Activated CD4-positive, alpha-beta T cell treated with anti-CD3 and anti-CD28 coated beads for 36 hours (primary cell): Measurements from ENCODE around the gene COL4A6. TPM values are rescaled to one million over a fixed set of nuclear protein-coding genes. Genes with fewer than 3 reads are reported as not detected.

Experiments used
- ATAC-seq: fragments of 200-7000 bp; cut with Tn5 transposase; one replicate; pipeline ENCODE4 v1.10.0; 2021; ENCODE audit warnings: mild to moderate bottlenecking, moderate library complexity
- CTCF ChIA-PET: fragments of 350-600 bp; sonication (Branson Sonifier 250); formaldehyde crosslinking; loops from one replicate; lab custom pipeline; 2021; ENCODE audit warnings: antibody characterized with exemption; lab: Charles Lee
- POLR2A ChIA-PET: fragments of 350-600 bp; sonication (Branson Sonifier 250); formaldehyde crosslinking; loops from one replicate; lab custom pipeline; 2021; ENCODE audit warnings: antibody characterized with exemption, inconsistent platforms; lab: Charles Lee
- DNase-seq: peaks from one replicate; pipeline ENCODE4 v3.0.0-alpha.2; 2020
- H3K27ac Mint-ChIP-seq: one replicate; pipeline ENCODE4 v1.8.0; 2021; ENCODE audit warnings: mixed read lengths
- H3K27me3 Mint-ChIP-seq: one replicate; pipeline ENCODE4 v1.8.0; 2021; ENCODE audit warnings: mixed read lengths
- H3K36me3 Mint-ChIP-seq: one replicate; pipeline ENCODE4 v1.8.0; 2021; ENCODE audit warnings: low read depth, mixed read lengths
- H3K4me1 Mint-ChIP-seq: one replicate; pipeline ENCODE4 v1.8.0; 2021; ENCODE audit warnings: mixed read lengths
- H3K4me3 Mint-ChIP-seq: one replicate; pipeline ENCODE4 v1.8.0; 2021; ENCODE audit warnings: mild to moderate bottlenecking, moderate library complexity, mixed read lengths
- H3K9me3 Mint-ChIP-seq: one replicate; pipeline ENCODE4 v1.8.0; 2021; ENCODE audit warnings: low read depth, mixed read lengths
- intact Hi-C, 2 experiments: fragments of 100-400 bp; cut with DNase I in 1 of 2; cut with micrococcal nuclease in 1 of 2; formaldehyde crosslinking; loops; one replicate each; pipeline versions ENCODE4 v1.14.2 to v1.15.1; 2022 to 2024; cut with DNase I, micrococcal nuclease
- total RNA-seq, 2 experiments: library from RNA; stranded (reverse); gene quantifications; one replicate each; pipeline ENCODE4 v1.2.3, GENCODE V29; 2021

The COL4A6 gene
- total RNA-seq, 2 experiments from 2014 or later, result not detected

GRCh38 chrX:108163333-108164082 is 274.7 kb downstream of the COL4A6 start:
- Mint-ChIP-seq H3K27me3 (no peaks in the 10 kb centered on the region), H3K4me1 (no peaks in the 10 kb centered on the region), H3K9me3 (no peaks in the 10 kb centered on the region), H3K27ac (no peak overlapping the region), H3K4me3 (no peak overlapping the region), H3K36me3 (no peaks in the 10 kb centered on the region)
- ChIA-PET POLR2A (no interaction called here), CTCF (no interaction called here)
- DNase-seq, result no peak
- intact Hi-C loops, result no loop called here
- no peak for ATAC-seq

- CTCF ChIA-PET, result no interaction called here
- POLR2A ChIA-PET, result no interaction called here
- Mint-ChIP-seq H3K36me3 (no peaks in the 10 kb centered on the region), H3K27ac (no peak overlapping the region), H3K27me3 (no peaks in the 10 kb centered on the region), H3K4me1 (no peaks in the 10 kb centered on the region), H3K9me3 (no peaks in the 10 kb centered on the region), H3K4me3 (no peak overlapping the region)
- intact Hi-C loops, result no loop called here
- DNase-seq (no peak), ATAC-seq (no peak)
Measured at GRCh38 chrX:108162265-108162664, 276.0 kb downstream of the COL4A6 start.

- H3K9me3 Mint-ChIP-seq, result no peaks in the 10 kb centered on the region
- intact Hi-C loops, result no loop called here
Measured at GRCh38 chrX:108160309-108160708, 277.9 kb downstream of the COL4A6 start.

GRCh38 chrX:108159028-108159670 is 279.1 kb downstream of the COL4A6 start:
- no peak overlapping the region for H3K27ac Mint-ChIP-seq
- intact Hi-C loops, result no loop called here
- no peak overlapping the region for H3K4me3 Mint-ChIP-seq
- H3K27me3 Mint-ChIP-seq, result no peaks in the 10 kb centered on the region
- POLR2A ChIA-PET, result no interaction called here
- H3K36me3 Mint-ChIP-seq, result peaks cover 4% of the 10 kb centered on the region
- CTCF ChIA-PET, result no interaction called here
- ATAC-seq, result no peak
- no peaks in the 10 kb centered on the region for H3K4me1 Mint-ChIP-seq
- H3K9me3 Mint-ChIP-seq, result no peaks in the 10 kb centered on the region
- DNase-seq, result no peak

More at GRCh38 chrX:108160309-108160708, 277.9 kb downstream of the COL4A6 start:
- no peak overlapping the region for H3K27ac Mint-ChIP-seq
- ATAC-seq (no peak), DNase-seq (no peak)
- H3K4me1 Mint-ChIP-seq, result no peaks in the 10 kb centered on the region
- no peaks in the 10 kb centered on the region for H3K27me3 Mint-ChIP-seq
- no peaks in the 10 kb centered on the region for H3K36me3 Mint-ChIP-seq
- CTCF ChIA-PET, result no interaction called here
- no peak overlapping the region for H3K4me3 Mint-ChIP-seq
- POLR2A ChIA-PET, result no interaction called here

- Mint-ChIP-seq H3K36me3 (peaks cover 12% of the 10 kb centered on the region), H3K4me1 (no peaks in the 10 kb centered on the region), H3K27ac (no peak overlapping the region), H3K27me3 (no peaks in the 10 kb centered on the region), H3K9me3 (no peaks in the 10 kb centered on the region), H3K4me3 (no peak overlapping the region)
- DNase-seq, result no peak
- intact Hi-C loops, result no loop called here
- CTCF ChIA-PET, result interaction anchor here (0.9 kb wide), 1 partner anchor 13 kb away, joined by 3 read pairs; no protein-coding TSS in a partner anchor
- ATAC-seq, result no peak
- POLR2A ChIA-PET, result no interaction called here
Measured at GRCh38 chrX:108157628-108158027, 280.6 kb downstream of the COL4A6 start.

- ATAC-seq (no peak), DNase-seq (no peak)
- Mint-ChIP-seq H3K4me3 (no peak overlapping the region), H3K27me3 (no peaks in the 10 kb centered on the region), H3K4me1 (no peaks in the 10 kb centered on the region), H3K9me3 (no peaks in the 10 kb centered on the region), H3K27ac (no peak overlapping the region), H3K36me3 (peaks cover 12% of the 10 kb centered on the region)
- intact Hi-C loops, result no loop called here
- CTCF ChIA-PET, result interaction anchor here (0.7 to 0.9 kb wide), 2 partner anchors 13 to 40 kb away, joined by 3 read pairs; no protein-coding TSS in a partner anchor
- POLR2A ChIA-PET, result no interaction called here
Measured at GRCh38 chrX:108156934-108157466, 281.2 kb downstream of the COL4A6 start.

- ChIA-PET CTCF (no interaction called here), POLR2A (no interaction called here)
- Mint-ChIP-seq H3K27me3 (no peaks in the 10 kb centered on the region), H3K4me1 (no peaks in the 10 kb centered on the region), H3K4me3 (no peak overlapping the region), H3K27ac (no peak overlapping the region), H3K9me3 (no peaks in the 10 kb centered on the region), H3K36me3 (peaks cover 12% of the 10 kb centered on the region)
- ATAC-seq (no peak), DNase-seq (no peak)
- intact Hi-C loops, result no loop called here
Measured at GRCh38 chrX:108156082-108156481, 282.1 kb downstream of the COL4A6 start.

- Mint-ChIP-seq H3K27ac (no peak overlapping the region), H3K4me1 (peaks cover 10% of the 10 kb centered on the region), H3K4me3 (no peak overlapping the region), H3K27me3 (no peaks in the 10 kb centered on the region), H3K9me3 (no peaks in the 10 kb centered on the region), H3K36me3 (peaks cover 8% of the 10 kb centered on the region)
- intact Hi-C loops, result no loop called here
- ChIA-PET CTCF (no interaction called here), POLR2A (no interaction called here)
- peak; percentile 8 for DNase-seq
- ATAC-seq, result peak; percentile 87
Measured at GRCh38 chrX:108148524-108148923, 289.7 kb downstream of the COL4A6 start.

GRCh38 chrX:108138814-108139702 is 299.2 kb downstream of the COL4A6 start:
- intact Hi-C loops, result no loop called here
- peaks cover 30% of the 10 kb centered on the region for H3K36me3 Mint-ChIP-seq

GRCh38 chrX:108134724-108135123 is 303.5 kb downstream of the COL4A6 start:
- intact Hi-C loops, result no loop called here
- Mint-ChIP-seq H3K27ac (no peak overlapping the region), H3K27me3 (no peaks in the 10 kb centered on the region), H3K36me3 (peaks cover 33% of the 10 kb centered on the region), H3K9me3 (no peaks in the 10 kb centered on the region), H3K4me1 (no peaks in the 10 kb centered on the region), H3K4me3 (no peak overlapping the region)
- ChIA-PET POLR2A (no interaction called here), CTCF (interaction anchor here (0.8 kb wide), 1 partner anchor 1707 kb away, joined by 3 read pairs; no protein-coding TSS in a partner anchor)
- peak; percentile 13 for DNase-seq
- ATAC-seq, result no peak

More at GRCh38 chrX:108138814-108139702, 299.2 kb downstream of the COL4A6 start:
- Mint-ChIP-seq H3K4me3 (no peak overlapping the region), H3K9me3 (no peaks in the 10 kb centered on the region), H3K4me1 (no peaks in the 10 kb centered on the region), H3K27ac (no peak overlapping the region), H3K27me3 (no peaks in the 10 kb centered on the region)
- ATAC-seq (no peak), DNase-seq (peak; percentile 5)
- ChIA-PET POLR2A (no interaction called here), CTCF (interaction anchor here (0.6 to 1.5 kb wide), 4 partner anchors 10 to 1179 kb away, joined by 3 to 7 read pairs (median 3); no protein-coding TSS in a partner anchor)

GRCh38 chrX:108132876-108133275 is 305.3 kb downstream of the COL4A6 start:
- H3K4me3 Mint-ChIP-seq, result no peak overlapping the region
- no peaks in the 10 kb centered on the region for H3K4me1 Mint-ChIP-seq
- H3K27ac Mint-ChIP-seq, result no peak overlapping the region
- DNase-seq (no peak), ATAC-seq (no peak)
- H3K27me3 Mint-ChIP-seq, result no peaks in the 10 kb centered on the region
- POLR2A ChIA-PET, result interaction anchor here (0.5 kb wide), 1 partner anchor 43 kb away, joined by 3 read pairs; no protein-coding TSS in a partner anchor
- H3K9me3 Mint-ChIP-seq, result no peaks in the 10 kb centered on the region
- intact Hi-C loops, result no loop called here
- CTCF ChIA-PET, result no interaction called here
- H3K36me3 Mint-ChIP-seq, result peaks cover 24% of the 10 kb centered on the region
